22Rv1 (cell line): ENCODE measurements around the gene PLAAT2.

Source experiments
- H3K27ac ChIP-seq: fragments of 450-650 bp; 2 replicates; pipeline ENCODE4 v1.5.1; 2017
- ZFX ChIP-seq: fragments of 450-650 bp; IDR thresholded peaks from 2 replicates; pipeline ENCODE4 v1.6.1; 2017; ENCODE audit warnings: antibody characterized with exemption, borderline replicate concordance
- TF ChIP-seq, protein P1 (sequence below): fragments of 450-650 bp; IDR thresholded peaks from 2 replicates; pipeline ENCODE4 v1.5.1; 2017; ENCODE audit warnings: mild to moderate bottlenecking

The PLAAT2 gene

GRCh38 chr11:63503492-63503891, 59.7 kb downstream of the PLAAT2 start:
- TF ChIP-seq, protein P1, sequence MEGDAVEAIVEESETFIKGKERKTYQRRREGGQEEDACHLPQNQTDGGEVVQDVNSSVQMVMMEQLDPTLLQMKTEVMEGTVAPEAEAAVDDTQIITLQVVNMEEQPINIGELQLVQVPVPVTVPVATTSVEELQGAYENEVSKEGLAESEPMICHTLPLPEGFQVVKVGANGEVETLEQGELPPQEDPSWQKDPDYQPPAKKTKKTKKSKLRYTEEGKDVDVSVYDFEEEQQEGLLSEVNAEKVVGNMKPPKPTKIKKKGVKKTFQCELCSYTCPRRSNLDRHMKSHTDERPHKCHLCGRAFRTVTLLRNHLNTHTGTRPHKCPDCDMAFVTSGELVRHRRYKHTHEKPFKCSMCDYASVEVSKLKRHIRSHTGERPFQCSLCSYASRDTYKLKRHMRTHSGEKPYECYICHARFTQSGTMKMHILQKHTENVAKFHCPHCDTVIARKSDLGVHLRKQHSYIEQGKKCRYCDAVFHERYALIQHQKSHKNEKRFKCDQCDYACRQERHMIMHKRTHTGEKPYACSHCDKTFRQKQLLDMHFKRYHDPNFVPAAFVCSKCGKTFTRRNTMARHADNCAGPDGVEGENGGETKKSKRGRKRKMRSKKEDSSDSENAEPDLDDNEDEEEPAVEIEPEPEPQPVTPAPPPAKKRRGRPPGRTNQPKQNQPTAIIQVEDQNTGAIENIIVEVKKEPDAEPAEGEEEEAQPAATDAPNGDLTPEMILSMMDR: no peak
- no peak for TF ChIP-seq ZFX
- H3K27ac ChIP-seq: no peak overlapping the region
